Myocyte (in vitro differentiated cells): ENCODE results near the gene SESN3. TPM values are rescaled to one million over a fixed set of nuclear protein-coding genes. Genes with fewer than 3 reads are reported as not detected.
A peak's percentile ranks its signal among the peaks of the same experiment; 100 is the strongest.

Experiments
- DNase-seq: peaks from one replicate; pipeline ENCODE4 v3.0.0-alpha.2; 2012; ENCODE audit warnings: low read depth
- total RNA-seq: library from RNA; depleted of rRNA; stranded (reverse); fragments of >200 nt; gene quantifications from 2 replicates; pipeline ENCODE4 v1.2.3, GENCODE V29; 2014

SESN3 gene
- total RNA-seq, 1 donor from 2014 or later, result 2.8 TPM

GRCh38 chr11:95123556-95123955 is 107.4 kb downstream of the SESN3 start:
- no peak for DNase-seq

GRCh38 chr11:95121698-95122097 is 109.3 kb downstream of the SESN3 start:
- no peak for DNase-seq

DNA sequence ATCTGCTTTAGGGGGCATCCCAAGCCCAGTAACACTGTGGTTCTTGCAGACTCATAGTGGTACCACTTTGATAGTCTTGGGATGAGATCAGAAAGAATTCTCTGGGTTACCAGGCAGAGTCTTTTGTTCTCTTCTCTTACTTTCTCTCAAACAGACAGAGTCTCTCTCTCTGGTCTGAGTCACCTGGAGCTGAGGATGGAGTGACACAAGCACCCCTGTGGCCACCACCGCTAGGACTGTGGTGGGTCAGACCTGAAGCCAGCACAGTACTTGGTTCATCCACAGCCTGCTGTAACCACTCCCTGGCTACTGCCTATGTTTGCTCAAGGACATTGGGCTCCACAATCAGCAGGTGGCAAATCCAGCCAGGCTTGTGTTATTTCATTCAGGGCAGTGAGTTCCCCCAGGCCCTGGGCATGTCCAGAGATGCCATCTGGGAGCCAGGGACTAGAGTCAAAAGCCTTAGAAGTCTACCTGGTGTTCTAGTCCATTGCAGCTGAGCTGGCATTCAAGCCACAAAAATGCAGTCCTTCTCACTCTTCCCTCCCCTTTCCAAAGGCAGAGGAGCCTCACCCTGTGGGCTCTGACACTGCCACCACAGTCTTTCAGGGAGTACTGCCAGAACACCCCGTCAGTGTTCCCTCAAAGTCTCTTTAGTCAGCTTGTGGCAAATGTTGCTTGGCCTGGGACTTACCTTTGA is 111.5 kb downstream of the SESN3 start:
- peak; percentile 89 for DNase-seq

DNA sequence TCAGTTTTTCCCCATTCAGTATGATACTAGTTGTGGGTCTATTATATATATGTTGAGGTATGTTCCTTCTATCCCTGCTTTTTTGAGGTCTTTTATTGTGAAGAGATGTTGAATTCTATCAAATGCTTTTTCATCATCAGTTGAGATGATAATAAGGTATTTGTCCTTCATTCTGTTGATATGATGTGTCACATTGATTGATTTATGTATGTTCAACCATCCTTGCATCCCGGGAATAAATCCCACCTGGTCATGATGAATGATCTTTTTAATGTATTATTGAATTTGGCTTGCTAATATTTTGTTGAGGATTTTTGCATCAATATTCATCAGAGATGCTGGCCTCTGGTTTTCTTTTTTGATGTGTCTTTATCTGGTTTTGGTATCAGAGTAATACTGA is 115.4 kb downstream of the SESN3 start:
- no peak for DNase-seq

Other genes with a start within 250 kb of the SESN3 start
- not detected in 2 replicates for gene KDM4E, start 205.9 kb downstream of the SESN3 start, total RNA-seq
- not detected in 2 replicates for gene KDM4F, start 181.8 kb downstream of the SESN3 start, total RNA-seq
- 18.4 and 28.7 TPM in 2 replicates for gene SRSF8, start 164.3 kb downstream of the SESN3 start, total RNA-seq
- gene ENDOD1, start 141.4 kb downstream of the SESN3 start, total RNA-seq, result 21.7 and 64.8 TPM in 2 replicates